Endothelial cell (in vitro differentiated cells): ENCODE measurements around the gene TMSB4X. TPM values are rescaled to one million over a fixed set of nuclear protein-coding genes. Genes with fewer than 3 reads are reported as not detected.

Experiments used
- DNase-seq: peaks from one replicate; pipeline ENCODE4 v3.0.0; 2021; ENCODE audit warnings: low spot score
- H3K27ac Mint-ChIP-seq: one replicate; pipeline ENCODE4 v1.8.0; 2021; ENCODE audit warnings: mixed read lengths, inconsistent platforms; ENCODE audit not compliant: unreplicated experiment
- H3K27me3 Mint-ChIP-seq: one replicate; pipeline ENCODE4 v1.8.0; 2021; ENCODE audit warnings: mild to moderate bottlenecking, moderate library complexity, mixed read lengths, inconsistent platforms; ENCODE audit not compliant: unreplicated experiment
- H3K36me3 Mint-ChIP-seq: one replicate; pipeline ENCODE4 v1.8.0; 2021; ENCODE audit warnings: mild to moderate bottlenecking, low read depth, mixed read lengths, inconsistent platforms; ENCODE audit not compliant: unreplicated experiment
- H3K4me1 Mint-ChIP-seq: one replicate; pipeline ENCODE4 v1.8.0; 2021; ENCODE audit warnings: mild to moderate bottlenecking, mixed read lengths, inconsistent platforms; ENCODE audit not compliant: unreplicated experiment
- H3K4me3 Mint-ChIP-seq: one replicate; pipeline ENCODE4 v1.8.0; 2021; ENCODE audit warnings: mild to moderate bottlenecking, mixed read lengths, inconsistent platforms; ENCODE audit not compliant: unreplicated experiment
- H3K9me3 Mint-ChIP-seq: one replicate; pipeline ENCODE4 v1.8.0; 2021; ENCODE audit warnings: mixed read lengths, inconsistent platforms; ENCODE audit not compliant: unreplicated experiment
- CTCF ChIP-seq: fragments of 200-600 bp; sonication (generic); IDR thresholded peaks from one replicate; pipeline ENCODE4 v1.5.0; 2021; ENCODE audit warnings: antibody characterized with exemption; ENCODE audit not compliant: unreplicated experiment
- total RNA-seq: library from RNA; stranded (reverse); fragmentation: NEBNext Ultra II Directional; extraction: Animal tissue kit (Norgen Biotek cat#: 25700); gene quantifications from one replicate; pipeline ENCODE4 v1.2.1, GENCODE V29; 2021; ENCODE audit not compliant: unreplicated experiment

Gene TMSB4X
- total RNA-seq, 1 donor from 2014 or later, result 3,201 TPM

- Mint-ChIP-seq H3K27me3 (no peaks in the 10 kb centered on the region), H3K27ac (no peak overlapping the region), H3K4me1 (peaks cover 17% of the 10 kb centered on the region), H3K9me3 (no peaks in the 10 kb centered on the region), H3K4me3 (no peak overlapping the region), H3K36me3 (no peaks in the 10 kb centered on the region)
- no peak for TF ChIP-seq CTCF
- DNase-seq, result no peak
Measured at GRCh38 chrX:13001097-13001496, 26.2 kb downstream of the TMSB4X start.

- H3K36me3 Mint-ChIP-seq, result no peaks in the 10 kb centered on the region
- no peak for TF ChIP-seq CTCF
- H3K27me3 Mint-ChIP-seq, result no peaks in the 10 kb centered on the region
- no peak overlapping the region for H3K4me3 Mint-ChIP-seq
- no peak overlapping the region for H3K27ac Mint-ChIP-seq
- DNase-seq, result no peak
- no peaks in the 10 kb centered on the region for H3K9me3 Mint-ChIP-seq
- H3K4me1 Mint-ChIP-seq, result peaks cover 17% of the 10 kb centered on the region
Measured at GRCh38 chrX:13001961-13002671, 27.2 kb downstream of the TMSB4X start.

GRCh38 chrX:13005661-13006473 is 31.0 kb downstream of the TMSB4X start:
- no peaks in the 10 kb centered on the region for H3K27me3 Mint-ChIP-seq

GRCh38 chrX:13007519-13008188 is 32.7 kb downstream of the TMSB4X start:
- no peak for TF ChIP-seq CTCF
- no peak for DNase-seq
- Mint-ChIP-seq H3K9me3 (no peaks in the 10 kb centered on the region), H3K36me3 (no peaks in the 10 kb centered on the region), H3K27me3 (no peaks in the 10 kb centered on the region), H3K4me1 (peaks cover 7% of the 10 kb centered on the region), H3K27ac (no peak overlapping the region), H3K4me3 (no peak overlapping the region)

More at GRCh38 chrX:13005661-13006473, 31.0 kb downstream of the TMSB4X start:
- DNase-seq, result no peak
- H3K36me3 Mint-ChIP-seq, result no peaks in the 10 kb centered on the region
- no peak overlapping the region for H3K4me3 Mint-ChIP-seq
- peaks cover 5% of the 10 kb centered on the region for H3K4me1 Mint-ChIP-seq
- no peak for TF ChIP-seq CTCF
- H3K27ac Mint-ChIP-seq, result no peak overlapping the region
- no peaks in the 10 kb centered on the region for H3K9me3 Mint-ChIP-seq
